Nephron progenitor cell (in vitro differentiated cells): ENCODE results near the gene C1QTNF4.

Experiments
- DNase-seq: peaks from one replicate; pipeline ENCODE4 v3.0.0; 2021
- H3K27ac Mint-ChIP-seq: 2 replicates; pipeline ENCODE4 v1.8.0; 2021; ENCODE audit warnings: mild to moderate bottlenecking, moderate library complexity, mixed read lengths
- H3K27me3 Mint-ChIP-seq: 2 replicates; pipeline ENCODE4 v1.8.0; 2021; ENCODE audit warnings: mild to moderate bottlenecking, low read depth, mixed read lengths; ENCODE audit not compliant: poor library complexity
- H3K36me3 Mint-ChIP-seq: 2 replicates; pipeline ENCODE4 v1.8.0; 2021; ENCODE audit warnings: low read depth, mixed read lengths
- H3K4me1 Mint-ChIP-seq: 2 replicates; pipeline ENCODE4 v1.8.0; 2021; ENCODE audit warnings: mixed read lengths
- H3K4me3 Mint-ChIP-seq: 2 replicates; pipeline ENCODE4 v1.8.0; 2021; ENCODE audit warnings: mild to moderate bottlenecking, moderate library complexity, mixed read lengths
- H3K9me3 Mint-ChIP-seq: 2 replicates; pipeline ENCODE4 v1.8.0; 2021; ENCODE audit warnings: mild to moderate bottlenecking, moderate library complexity, mixed read lengths
- TF ChIP-seq, protein P1 (sequence below): fragments of 200-600 bp; sonication (generic); IDR thresholded peaks from 2 replicates; pipeline ENCODE4 v1.5.0; 2021; ENCODE audit warnings: antibody characterized with exemption

Gene C1QTNF4

DNA sequence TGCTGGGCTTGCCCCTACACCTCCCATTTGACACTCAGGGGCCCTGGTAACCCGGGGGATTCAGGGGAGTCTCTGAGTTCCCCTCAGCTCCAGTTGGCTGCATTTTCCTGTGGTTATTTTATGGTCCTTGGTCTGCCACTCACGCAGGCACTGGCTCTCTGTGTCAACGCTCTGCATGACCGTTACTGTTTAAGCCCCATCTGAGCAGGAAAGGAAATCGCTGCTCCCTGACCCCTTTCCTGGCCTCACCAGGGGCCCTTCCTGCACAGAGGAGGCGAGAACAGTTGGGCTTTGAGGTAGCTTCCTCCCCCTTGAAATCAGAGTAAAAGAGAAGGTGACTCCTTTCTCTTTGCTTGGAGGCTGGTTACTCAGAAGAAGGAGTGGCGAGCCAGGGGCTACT is 2.4 kb downstream of the C1QTNF4 start:
- Mint-ChIP-seq H3K27me3 (peaks cover 26% of the 10 kb centered on the region), H3K36me3 (peaks cover 11% of the 10 kb centered on the region), H3K4me1 (peaks cover 64% of the 10 kb centered on the region), H3K9me3 (no peaks in the 10 kb centered on the region), H3K27ac (peak overlapping the region; percentile 99), H3K4me3 (peak overlapping the region; percentile 92)
- TF ChIP-seq, protein P1, sequence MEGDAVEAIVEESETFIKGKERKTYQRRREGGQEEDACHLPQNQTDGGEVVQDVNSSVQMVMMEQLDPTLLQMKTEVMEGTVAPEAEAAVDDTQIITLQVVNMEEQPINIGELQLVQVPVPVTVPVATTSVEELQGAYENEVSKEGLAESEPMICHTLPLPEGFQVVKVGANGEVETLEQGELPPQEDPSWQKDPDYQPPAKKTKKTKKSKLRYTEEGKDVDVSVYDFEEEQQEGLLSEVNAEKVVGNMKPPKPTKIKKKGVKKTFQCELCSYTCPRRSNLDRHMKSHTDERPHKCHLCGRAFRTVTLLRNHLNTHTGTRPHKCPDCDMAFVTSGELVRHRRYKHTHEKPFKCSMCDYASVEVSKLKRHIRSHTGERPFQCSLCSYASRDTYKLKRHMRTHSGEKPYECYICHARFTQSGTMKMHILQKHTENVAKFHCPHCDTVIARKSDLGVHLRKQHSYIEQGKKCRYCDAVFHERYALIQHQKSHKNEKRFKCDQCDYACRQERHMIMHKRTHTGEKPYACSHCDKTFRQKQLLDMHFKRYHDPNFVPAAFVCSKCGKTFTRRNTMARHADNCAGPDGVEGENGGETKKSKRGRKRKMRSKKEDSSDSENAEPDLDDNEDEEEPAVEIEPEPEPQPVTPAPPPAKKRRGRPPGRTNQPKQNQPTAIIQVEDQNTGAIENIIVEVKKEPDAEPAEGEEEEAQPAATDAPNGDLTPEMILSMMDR = no peak
- DNase-seq = peak; percentile 39

GRCh38 chr11:47589977-47590861 is 4.0 kb downstream of the C1QTNF4 start:
- Mint-ChIP-seq H3K4me1 (peaks cover 60% of the 10 kb centered on the region), H3K4me3 (no peak overlapping the region), H3K36me3 (peaks cover 14% of the 10 kb centered on the region), H3K27me3 (peaks cover 26% of the 10 kb centered on the region), H3K9me3 (no peaks in the 10 kb centered on the region), H3K27ac (no peak overlapping the region)
- DNase-seq = no peak
- TF ChIP-seq, protein P1 = no peak

GRCh38 chr11:47589584-47589976 is 4.6 kb downstream of the C1QTNF4 start:
- H3K9me3 Mint-ChIP-seq = no peaks in the 10 kb centered on the region
- peaks cover 24% of the 10 kb centered on the region for H3K27me3 Mint-ChIP-seq
- TF ChIP-seq, protein P1 = no peak
- no peak overlapping the region for H3K27ac Mint-ChIP-seq
- no peak overlapping the region for H3K4me3 Mint-ChIP-seq
- no peak for DNase-seq
- peaks cover 56% of the 10 kb centered on the region for H3K4me1 Mint-ChIP-seq
- peaks cover 20% of the 10 kb centered on the region for H3K36me3 Mint-ChIP-seq

GRCh38 chr11:47589118-47589517 is 5.1 kb downstream of the C1QTNF4 start:
- H3K27ac Mint-ChIP-seq = peak overlapping the region; percentile 80
- peaks cover 25% of the 10 kb centered on the region for H3K36me3 Mint-ChIP-seq
- H3K9me3 Mint-ChIP-seq = no peaks in the 10 kb centered on the region
- H3K4me1 Mint-ChIP-seq = peaks cover 52% of the 10 kb centered on the region
- H3K27me3 Mint-ChIP-seq = peaks cover 21% of the 10 kb centered on the region
- TF ChIP-seq, protein P1 = no peak
- no peak overlapping the region for H3K4me3 Mint-ChIP-seq
- DNase-seq = no peak

DNA sequence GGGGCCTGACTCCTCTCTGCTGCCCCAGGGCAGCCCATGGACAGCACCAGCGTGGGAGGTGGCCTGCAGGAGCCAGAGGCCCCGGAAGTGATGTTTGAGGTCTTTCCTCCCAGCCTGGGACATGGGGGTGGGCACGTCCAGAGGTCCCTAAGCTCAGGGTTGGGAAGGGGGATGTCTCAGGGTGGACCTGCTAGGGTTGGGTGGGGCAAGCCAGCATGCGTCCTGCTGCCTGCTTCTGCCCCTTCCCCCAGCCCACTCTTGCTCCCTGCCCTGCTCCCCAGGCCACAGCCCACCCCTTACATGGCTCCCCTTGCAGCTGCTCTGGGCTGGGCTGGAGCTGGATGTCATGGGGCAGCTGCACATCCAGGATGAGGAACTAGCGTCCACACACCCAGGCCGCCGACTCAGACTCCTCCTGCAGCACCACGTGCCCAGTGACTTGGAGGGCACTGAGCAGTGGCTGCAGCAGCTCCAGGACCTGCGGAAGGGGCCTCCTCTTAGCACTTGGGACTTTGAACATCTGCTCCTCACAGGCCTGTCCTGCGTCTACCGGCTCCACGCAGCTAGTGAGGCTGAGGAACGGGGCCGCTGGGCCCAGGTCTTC is 6.4 kb downstream of the C1QTNF4 start:
- H3K4me1 Mint-ChIP-seq = peaks cover 40% of the 10 kb centered on the region
- H3K4me3 Mint-ChIP-seq = no peak overlapping the region
- no peak for DNase-seq
- H3K9me3 Mint-ChIP-seq = no peaks in the 10 kb centered on the region
- TF ChIP-seq, protein P1 = no peak
- H3K27ac Mint-ChIP-seq = no peak overlapping the region
- peaks cover 13% of the 10 kb centered on the region for H3K27me3 Mint-ChIP-seq
- peaks cover 36% of the 10 kb centered on the region for H3K36me3 Mint-ChIP-seq
